Peyer's patch (tissue), 4 donors: ENCODE data around the gene IRF1.

ENCODE experiments used
- CTCF ChIP-seq, 6 experiments: fragments of 450-650 bp in 4 of 6; fragments of 200-600 bp in 2 of 6; sonication (generic) in 1 of 6; IDR thresholded peaks; one replicate each; pipeline ENCODE4 v1.5.1; 2017 to 2019; ENCODE audit warnings: antibody characterized with exemption in 6 of 6, mild to moderate bottlenecking in 3 of 6, moderate library complexity in 1 of 6
- POLR2A ChIP-seq, 2 donors: fragments of 450-650 bp; IDR thresholded peaks; one replicate each; pipeline ENCODE4 v1.5.1; 2017; ENCODE audit warnings: antibody characterized with exemption in 2 of 2, mild to moderate bottlenecking in 2 of 2, moderate library complexity in 2 of 2

GRCh38 chr5:132434416-132435286 is 55.9 kb downstream of the IRF1 start:
- no peak for TF ChIP-seq CTCF (IDR thresholded peaks at IDR 0.05)
- peak; percentile 12 to 28 for TF ChIP-seq POLR2A (IDR thresholded peaks at IDR 0.05)
